HG03439 (cell line): ENCODE results near the gene OSBPL3.

Source experiments
- ATAC-seq: cut with Tn5 transposase; IDR thresholded peaks from one replicate; pipeline ENCODE4 v1.9.1; 2021; ENCODE audit warnings: mild to moderate bottlenecking, moderate library complexity; ENCODE audit not compliant: unreplicated experiment

Gene OSBPL3

GRCh38 chr7:24769014-24769830 is 210.8 kb downstream of the OSBPL3 start:
- ATAC-seq, result no peak

- ATAC-seq, result no peak
Measured at GRCh38 chr7:24767878-24768569, 212.0 kb downstream of the OSBPL3 start.

- ATAC-seq, result no peak
Measured at GRCh38 chr7:24764972-24765744, 214.8 kb downstream of the OSBPL3 start.

- ATAC-seq, result no peak
Measured at GRCh38 chr7:24764011-24764410, 216.0 kb downstream of the OSBPL3 start.

- ATAC-seq, result no peak
Measured at GRCh38 chr7:24763303-24763901, 216.6 kb downstream of the OSBPL3 start.

GRCh38 chr7:24762771-24763170 is 217.2 kb downstream of the OSBPL3 start:
- no peak for ATAC-seq

GRCh38 chr7:24760968-24761367 is 219.0 kb downstream of the OSBPL3 start:
- ATAC-seq, result no peak

- peak; percentile 49 for ATAC-seq
Measured at GRCh38 chr7:24757353-24758275, 222.4 kb downstream of the OSBPL3 start, which contains the start of gene GSDME. TSS of gene GSDME (minus strand) at chr7:24757464. CDS start at chr7:24749774, 7,690 bp downstream.

GRCh38 chr7:24756545-24757352 is 223.2 kb downstream of the OSBPL3 start:
- peak; percentile 16 for ATAC-seq

- peak; percentile 72 for ATAC-seq
Measured at GRCh38 chr7:24755541-24756407, 224.2 kb downstream of the OSBPL3 start.

- ATAC-seq, result no peak
Measured at GRCh38 chr7:24754906-24755506, 225.0 kb downstream of the OSBPL3 start.

- no peak for ATAC-seq
Measured at GRCh38 chr7:24752073-24752800, 227.7 kb downstream of the OSBPL3 start.

GRCh38 chr7:24751484-24751883 is 228.5 kb downstream of the OSBPL3 start:
- ATAC-seq, result no peak

- no peak for ATAC-seq
Measured at GRCh38 chr7:24750441-24751055, 229.4 kb downstream of the OSBPL3 start.

- ATAC-seq, result no peak
Measured at GRCh38 chr7:24748521-24748920, 231.5 kb downstream of the OSBPL3 start.
